Measurements from ENCODE around the gene NPPB.

Gene NPPB

GRCh38 chr1:11831945-11832725 lies 26.6 kb downstream of the NPPB start:
- DNase-seq = peak; percentile 21

- no peak for DNase-seq
Observed at GRCh38 chr1:11828511-11828910, 30.2 kb downstream of the NPPB start.

DNA sequence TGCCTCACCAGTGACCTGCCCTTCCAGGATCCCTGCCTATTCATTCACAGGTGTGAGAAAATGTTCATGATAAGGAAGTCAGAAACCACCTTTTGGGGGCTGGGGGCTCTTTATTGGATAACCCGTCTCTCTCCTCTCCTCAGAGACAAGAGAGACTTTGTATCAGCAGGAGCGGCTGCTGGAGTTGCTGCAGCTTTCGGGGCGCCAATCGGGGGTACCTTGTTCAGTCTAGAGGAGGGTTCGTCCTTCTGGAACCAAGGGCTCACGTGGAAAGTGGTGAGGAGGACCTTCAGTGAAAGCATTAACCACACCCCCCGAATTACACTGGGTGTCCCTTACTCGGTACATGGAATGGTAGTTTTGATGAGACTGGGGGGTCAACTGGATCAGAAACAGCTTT lies 31.8 kb downstream of the NPPB start:
- no peak for DNase-seq

GRCh38 chr1:11825131-11825530 lies 33.6 kb downstream of the NPPB start:
- no peak for DNase-seq

GRCh38 chr1:11823366-11824137 lies 35.2 kb downstream of the NPPB start:
- DNase-seq = no peak

GRCh38 chr1:11822091-11822490 lies 36.7 kb downstream of the NPPB start:
- DNase-seq = no peak

GRCh38 chr1:11817192-11817591 lies 41.6 kb downstream of the NPPB start:
- DNase-seq = no peak

DNA sequence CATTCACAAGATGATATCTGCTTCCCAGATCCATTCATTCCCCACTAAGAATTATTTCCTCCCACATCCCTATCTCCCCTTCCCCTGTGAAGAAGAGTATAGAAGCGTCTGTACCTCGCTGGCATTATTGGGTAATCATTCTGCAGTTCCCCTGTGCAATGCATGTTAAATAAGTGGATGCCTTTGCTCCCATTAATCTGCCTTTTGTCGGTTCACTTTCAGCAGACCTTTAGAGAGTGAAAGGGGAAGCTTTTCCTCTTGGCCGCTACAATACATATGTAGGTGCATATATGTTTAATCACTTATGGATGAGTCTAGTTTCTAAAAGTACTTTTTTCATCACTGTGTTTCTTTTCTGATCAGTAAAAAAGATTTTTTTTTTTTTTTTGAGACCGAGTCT lies 45.7 kb downstream of the NPPB start:
- DNase-seq = peak; percentile 15
